ACC112 (cell line): ENCODE measurements around the gene KCNS3.
"Not testable (repeated sequence)": the region's sequence is repeated elsewhere in the genome, so short reads cannot be mapped to it uniquely, and the experiment has no call there.

Experiments used
- H2AFZ ChIP-seq: fragments of 200-600 bp; sonication (generic); one replicate; pipeline ENCODE4 v1.6.0; 2017; ENCODE audit warnings: antibody characterized with exemption, low read length; ENCODE audit not compliant: unreplicated experiment
- H3K27ac ChIP-seq: fragments of 200-600 bp; sonication (generic); 2 replicates; pipeline ENCODE4 v1.5.1; 2014; ENCODE audit warnings: low read depth, mild to moderate bottlenecking, antibody characterized with exemption, low read length, moderate library complexity
- H3K27me3 ChIP-seq: fragments of 200-600 bp; sonication (generic); 2 replicates; pipeline ENCODE4 v1.6.1; 2014; ENCODE audit warnings: mild to moderate bottlenecking, antibody characterized with exemption, low read length, moderate library complexity, mixed read lengths; ENCODE audit not compliant: insufficient read depth
- H3K36me3 ChIP-seq: fragments of 200-600 bp; sonication (generic); 2 replicates; pipeline ENCODE4 v1.6.1; 2016; ENCODE audit warnings: mild to moderate bottlenecking, antibody characterized with exemption, low read length, moderate library complexity, mixed read lengths; ENCODE audit not compliant: insufficient read depth
- H3K4me1 ChIP-seq: fragments of 200-600 bp; sonication (generic); one replicate; pipeline ENCODE4 v1.6.1; 2016; ENCODE audit warnings: low read length, mixed read lengths; ENCODE audit not compliant: insufficient read depth, unreplicated experiment, control insufficient read depth
- H3K4me3 ChIP-seq: fragments of 200-600 bp; sonication (generic); 2 replicates; pipeline ENCODE4 v1.5.1; 2014; ENCODE audit warnings: mild to moderate bottlenecking, low read depth, low read length
- H3K79me2 ChIP-seq: fragments of 200-600 bp; sonication (generic); one replicate; pipeline ENCODE4 v1.6.0; 2016; ENCODE audit warnings: low read length; ENCODE audit not compliant: control insufficient read depth, unreplicated experiment, insufficient read depth

Gene KCNS3

DNA sequence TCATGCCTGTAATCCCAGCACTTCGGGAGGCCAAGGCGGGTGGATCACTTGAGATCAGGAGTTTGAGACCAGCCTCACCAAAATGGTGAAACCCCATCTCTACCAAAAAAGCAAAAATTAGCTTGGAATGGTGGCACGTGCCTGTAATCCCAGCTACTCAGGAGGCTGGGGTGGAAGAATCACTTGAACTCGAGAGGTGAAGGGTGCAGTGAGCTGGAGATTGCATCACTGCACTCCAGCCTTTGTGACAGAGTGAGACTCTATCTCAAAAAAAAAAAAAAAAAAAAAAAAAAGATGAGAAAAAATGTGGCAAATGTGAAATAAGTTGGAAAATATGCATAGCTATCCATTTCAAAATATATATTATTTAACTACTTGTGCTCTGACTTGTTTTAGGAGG lies 65.0 kb downstream of the KCNS3 start:
- no peaks in the 10 kb centered on the region for H3K36me3 ChIP-seq
- no peak overlapping the region for H3K27ac ChIP-seq
- no peaks in the 10 kb centered on the region for H3K79me2 ChIP-seq
- no peak overlapping the region for H3K4me3 ChIP-seq
- no peaks in the 10 kb centered on the region for H3K4me1 ChIP-seq
- no peaks in the 10 kb centered on the region for H3K27me3 ChIP-seq
- H2AFZ ChIP-seq = no peak overlapping the region

DNA sequence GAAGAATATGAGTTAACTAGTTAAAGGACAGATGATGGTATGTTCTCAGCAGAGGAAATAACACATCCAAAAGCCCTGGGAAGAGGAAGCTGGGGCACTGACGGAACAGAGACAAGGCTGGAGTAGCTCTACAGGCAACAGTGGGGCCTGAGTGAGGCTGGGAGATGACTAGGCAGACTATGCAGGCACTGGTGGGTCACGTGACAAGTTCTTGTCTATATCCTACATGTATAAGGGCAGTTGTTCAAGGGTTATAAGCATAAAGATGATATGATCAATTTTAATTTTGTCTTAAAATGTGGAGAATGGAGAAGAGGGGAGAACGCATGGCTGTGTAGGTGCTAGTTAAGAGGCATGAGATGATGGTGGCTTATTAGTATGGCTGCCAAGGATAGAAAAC lies 68.6 kb downstream of the KCNS3 start:
- H3K27me3 ChIP-seq = no peaks in the 10 kb centered on the region
- no peak overlapping the region for H2AFZ ChIP-seq
- no peaks in the 10 kb centered on the region for H3K36me3 ChIP-seq
- H3K4me1 ChIP-seq = no peaks in the 10 kb centered on the region
- H3K79me2 ChIP-seq = no peaks in the 10 kb centered on the region
- no peak overlapping the region for H3K27ac ChIP-seq
- H3K4me3 ChIP-seq = no peak overlapping the region

DNA sequence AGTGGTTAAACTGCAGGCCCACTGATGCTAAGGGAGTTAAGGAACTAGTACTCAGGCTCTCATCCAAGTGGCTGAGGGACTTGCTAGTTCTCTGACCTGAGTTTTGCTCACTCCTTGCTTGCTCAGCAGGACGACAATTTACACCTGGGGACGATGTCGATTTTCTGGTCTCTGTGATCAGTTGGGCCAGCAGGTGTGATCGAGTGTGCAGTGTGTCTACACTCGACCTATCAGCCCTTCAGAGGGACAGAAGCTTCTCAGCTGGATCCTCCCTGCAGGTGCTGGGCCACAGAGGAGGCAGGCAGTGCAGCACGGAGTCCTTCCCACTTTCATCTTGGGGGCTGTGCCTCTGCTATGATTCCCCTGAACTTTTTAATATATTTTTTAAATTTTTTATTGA lies 71.5 kb downstream of the KCNS3 start:
- Histone ChIP-seq H3K27me3 (no peaks in the 10 kb centered on the region), H3K79me2 (no peaks in the 10 kb centered on the region), H3K36me3 (no peaks in the 10 kb centered on the region), H3K27ac (no peak overlapping the region), H2AFZ (no peak overlapping the region), H3K4me3 (no peak overlapping the region), H3K4me1 (no peaks in the 10 kb centered on the region)

DNA sequence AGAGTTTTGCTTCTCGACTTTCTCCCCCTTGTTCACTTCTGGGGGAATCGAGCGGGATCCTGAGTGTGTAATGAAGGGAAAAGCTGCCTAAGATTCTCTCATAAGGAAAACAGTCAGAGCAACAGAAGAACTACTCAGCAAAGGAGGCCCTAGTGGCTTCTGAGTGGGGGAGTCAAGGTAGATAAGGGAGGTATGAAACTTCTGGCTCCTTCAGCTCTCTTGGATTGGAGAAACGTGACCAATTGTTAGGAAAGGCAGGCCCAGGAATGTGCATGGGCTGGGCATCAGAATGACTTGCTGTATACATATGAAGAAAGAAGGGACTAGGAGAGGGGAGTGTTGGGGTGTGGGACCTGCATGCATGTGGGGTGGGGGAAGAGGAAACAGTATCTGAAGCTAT lies 73.1 kb downstream of the KCNS3 start:
- Histone ChIP-seq H3K4me1 (no peaks in the 10 kb centered on the region), H3K27me3 (no peaks in the 10 kb centered on the region), H3K79me2 (no peaks in the 10 kb centered on the region), H3K27ac (no peak overlapping the region), H3K4me3 (no peak overlapping the region), H2AFZ (no peak overlapping the region), H3K36me3 (no peaks in the 10 kb centered on the region)

DNA sequence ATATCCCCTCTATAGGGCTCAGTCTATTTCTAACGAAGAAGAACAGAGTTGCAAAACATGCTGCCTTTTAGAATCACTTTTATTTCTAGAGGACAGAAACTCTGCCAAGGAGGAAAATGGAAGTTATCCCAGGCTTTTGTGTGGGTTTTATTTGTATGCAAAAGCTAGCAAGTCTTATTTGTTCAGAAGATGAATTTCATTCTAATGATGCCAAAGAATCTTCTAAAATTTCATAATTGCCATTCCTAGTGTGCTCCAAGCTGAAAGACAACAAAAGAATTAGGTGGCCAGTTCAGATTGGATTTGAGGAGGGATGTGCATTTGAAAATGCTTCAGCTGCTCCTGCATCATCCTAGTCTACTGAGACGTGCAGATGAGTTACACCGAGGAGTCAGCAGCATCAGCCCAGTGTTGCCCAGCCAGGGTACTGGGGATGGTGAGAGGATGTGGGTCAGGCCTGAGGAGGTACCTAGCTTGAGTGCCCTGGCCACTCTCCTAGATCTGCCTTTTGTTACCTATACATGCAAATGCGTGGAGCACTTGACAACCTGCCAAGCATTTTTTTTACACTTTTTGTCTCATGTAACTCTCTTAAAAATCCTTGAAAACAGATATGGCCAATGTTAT lies 80.1 kb downstream of the KCNS3 start:
- no peaks in the 10 kb centered on the region for H3K36me3 ChIP-seq
- H3K27ac ChIP-seq = no peak overlapping the region
- H3K27me3 ChIP-seq = no peaks in the 10 kb centered on the region
- H3K79me2 ChIP-seq = no peaks in the 10 kb centered on the region
- no peak overlapping the region for H3K4me3 ChIP-seq
- no peaks in the 10 kb centered on the region for H3K4me1 ChIP-seq
- H2AFZ ChIP-seq = no peak overlapping the region

DNA sequence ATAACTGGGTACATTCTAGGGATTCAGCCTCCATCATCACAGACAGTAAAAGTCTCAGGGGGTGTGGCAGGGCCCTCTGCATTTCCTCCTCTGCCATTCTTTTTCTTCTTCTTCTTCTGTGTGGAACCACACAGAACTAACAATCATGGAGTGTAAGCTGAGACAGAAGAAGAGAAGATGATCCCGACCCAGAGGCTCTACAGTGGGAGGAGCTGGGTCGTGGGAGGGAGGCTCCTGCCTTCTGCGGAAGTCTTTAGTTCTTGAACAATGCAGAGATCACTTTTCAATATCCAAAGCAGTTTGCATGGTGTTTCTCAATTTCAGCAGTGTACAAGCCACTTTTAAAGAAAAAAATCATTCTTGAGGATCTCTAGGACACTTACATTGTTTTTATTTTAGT lies 80.9 kb downstream of the KCNS3 start:
- no peaks in the 10 kb centered on the region for H3K36me3 ChIP-seq
- H3K27ac ChIP-seq = no peak overlapping the region
- H3K79me2 ChIP-seq = no peaks in the 10 kb centered on the region
- no peaks in the 10 kb centered on the region for H3K27me3 ChIP-seq
- no peak overlapping the region for H3K4me3 ChIP-seq
- no peak overlapping the region for H2AFZ ChIP-seq
- no peaks in the 10 kb centered on the region for H3K4me1 ChIP-seq

DNA sequence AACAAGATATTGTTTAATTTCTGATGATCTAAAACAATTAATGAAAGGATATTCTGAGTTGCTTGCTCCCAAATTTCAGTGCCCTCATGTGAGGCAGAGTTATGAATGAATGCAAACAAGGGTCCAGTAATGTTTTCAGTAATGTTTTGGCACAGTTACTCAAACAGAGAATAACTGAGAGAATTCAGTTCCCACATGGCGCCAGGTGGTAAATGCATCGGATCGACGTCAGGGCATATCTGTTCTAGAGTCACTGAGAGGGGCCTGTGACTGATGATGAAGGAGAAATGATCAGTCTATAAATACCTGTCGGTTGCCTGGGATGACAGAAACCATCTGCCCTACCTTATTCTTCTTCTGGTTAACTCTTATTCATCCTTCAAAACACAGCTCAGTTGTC lies 81.4 kb downstream of the KCNS3 start:
- no peaks in the 10 kb centered on the region for H3K79me2 ChIP-seq
- H2AFZ ChIP-seq = no peak overlapping the region
- H3K4me1 ChIP-seq = no peaks in the 10 kb centered on the region
- H3K36me3 ChIP-seq = no peaks in the 10 kb centered on the region
- H3K27ac ChIP-seq = no peak overlapping the region
- no peak overlapping the region for H3K4me3 ChIP-seq
- H3K27me3 ChIP-seq = no peaks in the 10 kb centered on the region

DNA sequence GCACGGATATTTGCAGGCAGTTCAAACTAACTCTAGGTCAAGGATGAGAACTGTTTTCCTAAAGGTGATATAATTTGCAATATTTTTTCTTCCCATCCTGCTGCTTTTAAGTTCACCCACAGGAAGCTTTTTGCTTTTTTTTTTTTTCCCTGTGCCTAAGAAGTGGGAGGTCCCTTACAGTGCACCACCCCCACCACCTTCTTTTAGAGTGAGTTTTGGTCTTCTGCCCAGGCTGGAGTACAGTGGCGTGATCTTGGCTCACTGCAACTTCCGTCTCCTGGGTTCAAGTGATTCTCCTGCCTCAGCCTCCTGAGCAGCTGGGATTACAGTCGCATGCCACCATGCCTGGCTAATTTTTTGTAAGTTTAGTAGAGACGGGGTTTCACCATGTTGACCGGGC lies 82.5 kb downstream of the KCNS3 start:
- Histone ChIP-seq H3K36me3 (no peaks in the 10 kb centered on the region), H3K4me1 (no peaks in the 10 kb centered on the region), H3K27me3 (no peaks in the 10 kb centered on the region), H2AFZ (no peak overlapping the region), H3K4me3 (no peak overlapping the region), H3K79me2 (no peaks in the 10 kb centered on the region), H3K27ac (no peak overlapping the region)

DNA sequence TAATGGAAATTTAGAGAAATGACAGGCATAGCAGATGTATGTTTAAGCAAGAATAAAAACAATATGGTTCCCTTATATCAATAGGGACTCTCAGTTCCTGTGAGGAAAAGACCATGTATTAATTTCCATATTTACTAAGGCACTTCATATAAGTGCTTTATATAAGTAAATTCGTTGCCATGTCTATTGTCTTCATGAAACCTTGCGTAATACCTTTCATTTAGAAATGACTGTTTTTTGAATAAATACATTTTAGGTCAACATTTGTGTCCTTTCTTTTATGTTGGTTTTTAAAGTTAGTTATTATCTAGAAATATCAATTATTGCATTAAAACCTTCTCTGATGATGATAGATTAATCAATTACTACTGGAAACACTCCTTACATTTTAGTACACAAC lies 83.3 kb downstream of the KCNS3 start:
- no peak overlapping the region for H2AFZ ChIP-seq
- no peak overlapping the region for H3K27ac ChIP-seq
- no peaks in the 10 kb centered on the region for H3K79me2 ChIP-seq
- no peaks in the 10 kb centered on the region for H3K4me1 ChIP-seq
- no peak overlapping the region for H3K4me3 ChIP-seq
- no peaks in the 10 kb centered on the region for H3K36me3 ChIP-seq
- no peaks in the 10 kb centered on the region for H3K27me3 ChIP-seq

DNA sequence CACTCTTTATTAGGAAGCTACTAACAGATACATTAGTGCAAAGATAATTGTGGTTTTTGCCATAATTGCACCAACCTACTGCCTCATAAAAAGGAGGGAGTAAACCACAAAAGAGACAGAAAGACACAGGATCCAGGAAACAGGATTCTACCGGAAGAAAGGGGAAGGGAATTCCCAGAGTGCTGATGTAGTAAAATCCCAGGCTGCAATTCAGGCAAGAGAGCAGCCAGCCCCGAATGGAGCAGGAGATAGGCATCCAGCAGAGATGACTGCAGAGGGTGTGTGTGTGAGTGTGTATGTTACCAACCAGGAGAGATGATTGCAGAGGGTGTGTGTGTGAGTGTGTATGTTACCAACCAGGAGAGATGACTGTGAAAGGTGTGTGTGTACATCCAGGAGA lies 84.4 kb downstream of the KCNS3 start:
- Histone ChIP-seq H3K4me1 (no peaks in the 10 kb centered on the region), H3K27ac (no peak overlapping the region), H3K27me3 (no peaks in the 10 kb centered on the region), H3K79me2 (no peaks in the 10 kb centered on the region), H3K36me3 (no peaks in the 10 kb centered on the region), H3K4me3 (no peak overlapping the region), H2AFZ (no peak overlapping the region)

DNA sequence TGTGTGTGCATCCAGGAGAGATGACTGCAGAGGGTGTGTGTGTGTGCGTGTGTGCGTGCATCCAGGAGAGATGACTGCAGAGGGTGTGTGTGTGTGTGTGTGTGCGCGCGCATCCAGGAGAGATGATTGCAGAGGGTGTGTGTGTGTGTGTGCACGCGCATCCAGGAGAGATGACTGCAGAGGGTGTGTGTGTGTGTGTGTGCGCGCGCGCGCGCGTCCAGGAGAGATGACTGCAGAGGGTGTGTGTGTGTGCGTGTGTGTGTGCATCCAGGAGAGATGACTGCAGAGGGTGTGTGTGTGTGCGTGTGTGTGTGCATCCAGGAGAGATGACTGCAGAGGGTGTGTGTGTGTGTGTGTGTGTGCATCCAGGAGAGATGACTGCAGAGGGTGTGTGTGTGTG lies 85.1 kb downstream of the KCNS3 start:
- H3K4me3 ChIP-seq, H3K79me2 ChIP-seq: not testable (repeated sequence)

More for the DNA sequence above, 85.1 kb downstream of the KCNS3 start:
- H3K27me3 ChIP-seq, H3K27ac ChIP-seq, H3K36me3 ChIP-seq, H3K4me1 ChIP-seq, H2AFZ ChIP-seq: not testable (repeated sequence)
